ENCODE results near the gene RXFP4.

RXFP4 gene

GRCh38 chr1:155954645-155955044 lies 13.2 kb downstream of the RXFP4 start:
- TF ChIP-seq, protein P1, sequence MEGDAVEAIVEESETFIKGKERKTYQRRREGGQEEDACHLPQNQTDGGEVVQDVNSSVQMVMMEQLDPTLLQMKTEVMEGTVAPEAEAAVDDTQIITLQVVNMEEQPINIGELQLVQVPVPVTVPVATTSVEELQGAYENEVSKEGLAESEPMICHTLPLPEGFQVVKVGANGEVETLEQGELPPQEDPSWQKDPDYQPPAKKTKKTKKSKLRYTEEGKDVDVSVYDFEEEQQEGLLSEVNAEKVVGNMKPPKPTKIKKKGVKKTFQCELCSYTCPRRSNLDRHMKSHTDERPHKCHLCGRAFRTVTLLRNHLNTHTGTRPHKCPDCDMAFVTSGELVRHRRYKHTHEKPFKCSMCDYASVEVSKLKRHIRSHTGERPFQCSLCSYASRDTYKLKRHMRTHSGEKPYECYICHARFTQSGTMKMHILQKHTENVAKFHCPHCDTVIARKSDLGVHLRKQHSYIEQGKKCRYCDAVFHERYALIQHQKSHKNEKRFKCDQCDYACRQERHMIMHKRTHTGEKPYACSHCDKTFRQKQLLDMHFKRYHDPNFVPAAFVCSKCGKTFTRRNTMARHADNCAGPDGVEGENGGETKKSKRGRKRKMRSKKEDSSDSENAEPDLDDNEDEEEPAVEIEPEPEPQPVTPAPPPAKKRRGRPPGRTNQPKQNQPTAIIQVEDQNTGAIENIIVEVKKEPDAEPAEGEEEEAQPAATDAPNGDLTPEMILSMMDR (IDR thresholded peaks at IDR 0.05; ENCODE audit: control insufficient read depth, insufficient read depth, low read depth, low read length, missing control alignments) = no peak
- no peak for DNase-seq (ENCODE audit: low read depth)
- H3K4me3 ChIP-seq (ENCODE audit: control insufficient read depth, low read depth, low read length) = no peak overlapping the region

DNA sequence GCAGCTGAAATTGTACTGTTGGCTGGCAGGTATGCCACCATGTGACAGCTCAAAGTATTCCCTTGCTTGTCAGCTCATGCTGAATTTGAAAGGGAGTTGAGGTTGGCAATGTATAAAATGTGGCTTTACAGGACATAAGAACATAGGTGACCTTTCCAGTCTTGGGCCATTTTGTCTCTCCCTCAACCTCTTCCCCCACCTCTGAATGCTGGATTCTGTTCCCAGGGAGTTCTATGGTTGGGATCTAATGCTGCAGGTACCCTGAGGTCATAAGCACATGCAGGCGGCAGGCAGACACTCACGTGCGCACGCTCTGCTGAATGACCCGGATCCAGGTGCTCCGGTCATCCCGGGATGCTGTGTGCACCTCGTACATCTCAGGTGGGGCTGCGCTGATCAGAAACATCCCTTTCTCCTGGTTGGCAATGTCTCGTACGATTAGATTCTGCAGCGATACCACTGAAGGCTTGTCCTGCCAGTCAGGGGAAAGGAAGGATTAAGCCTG lies 16.0 kb downstream of the RXFP4 start:
- no peak for DNase-seq (ENCODE audit: low read depth)
- TF ChIP-seq, protein P1 (IDR thresholded peaks at IDR 0.05; ENCODE audit: control insufficient read depth, insufficient read depth, low read depth, low read length, missing control alignments) = no peak
- no peak overlapping the region for H3K4me3 ChIP-seq (ENCODE audit: control insufficient read depth, low read depth, low read length)

- TF ChIP-seq, protein P1 (IDR thresholded peaks at IDR 0.05; ENCODE audit: control insufficient read depth, insufficient read depth, low read depth, low read length, missing control alignments) = no peak
- DNase-seq (ENCODE audit: low read depth) = no peak
- H3K4me3 ChIP-seq (ENCODE audit: control insufficient read depth, low read depth, low read length) = no peak overlapping the region
Measured at GRCh38 chr1:155960081-155960745, 18.8 kb downstream of the RXFP4 start.

DNA sequence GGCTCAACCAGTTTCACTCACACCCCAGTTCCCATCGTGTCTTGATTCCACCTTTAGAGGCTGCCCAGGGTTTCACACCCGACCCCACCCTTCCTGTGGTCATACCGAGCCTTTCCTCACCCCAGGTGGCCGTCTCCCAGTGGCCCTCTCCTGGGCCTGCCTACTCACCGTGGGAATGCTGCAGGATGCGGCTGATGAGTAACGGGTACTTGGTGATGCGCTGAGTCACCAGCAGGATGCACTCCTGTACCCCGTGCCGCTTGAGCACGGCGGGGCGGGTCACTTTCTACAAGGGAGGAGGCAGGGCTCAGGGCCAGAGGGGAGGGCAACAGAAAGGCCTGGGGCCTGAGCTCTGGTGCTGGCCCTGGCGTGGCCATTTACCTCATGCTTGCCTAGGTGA lies 20.5 kb downstream of the RXFP4 start:
- H3K4me3 ChIP-seq (ENCODE audit: control insufficient read depth, low read depth, low read length) = no peak overlapping the region
- DNase-seq (ENCODE audit: low read depth) = peak; percentile 83
- TF ChIP-seq, protein P1 (IDR thresholded peaks at IDR 0.05; ENCODE audit: control insufficient read depth, insufficient read depth, low read depth, low read length, missing control alignments) = peak; percentile 53

DNA sequence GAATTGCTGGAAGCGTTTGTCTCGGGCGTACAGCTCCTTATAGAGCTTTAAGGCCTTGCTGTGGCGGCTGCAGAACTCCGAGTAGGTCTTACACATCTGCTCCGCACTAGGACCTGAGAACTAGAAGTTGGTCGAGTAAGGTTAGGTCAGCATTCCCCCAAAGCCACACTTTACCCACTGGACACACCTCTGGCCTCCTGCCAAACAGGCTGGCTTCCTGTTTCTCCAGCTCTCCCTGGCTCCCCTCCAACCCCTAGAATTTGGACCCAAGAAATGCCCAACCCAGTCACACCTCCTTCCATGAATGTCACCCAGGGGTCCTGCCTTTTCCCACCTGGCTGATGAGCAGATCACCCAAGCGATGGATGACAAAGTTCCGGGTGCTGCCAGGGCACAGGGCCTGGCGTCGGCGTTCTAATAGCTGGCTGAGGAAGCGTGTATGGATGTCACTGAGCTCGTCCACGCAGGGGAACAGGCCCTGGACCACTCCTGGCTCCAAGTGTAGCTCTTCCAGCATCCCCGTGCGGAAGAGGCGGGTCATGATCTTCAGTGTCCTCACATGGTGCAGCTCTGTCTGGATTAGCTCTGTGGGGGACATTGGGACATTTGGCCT lies 21.3 kb downstream of the RXFP4 start:
- TF ChIP-seq, protein P1 (IDR thresholded peaks at IDR 0.05; ENCODE audit: control insufficient read depth, insufficient read depth, low read depth, low read length, missing control alignments) = no peak
- no peak overlapping the region for H3K4me3 ChIP-seq (ENCODE audit: control insufficient read depth, low read depth, low read length)
- no peak for DNase-seq (ENCODE audit: low read depth)

GRCh38 chr1:155964193-155964592 lies 22.8 kb downstream of the RXFP4 start:
- TF ChIP-seq, protein P1 (IDR thresholded peaks at IDR 0.05; ENCODE audit: control insufficient read depth, insufficient read depth, low read depth, low read length, missing control alignments) = no peak
- DNase-seq (ENCODE audit: low read depth) = no peak
- H3K4me3 ChIP-seq (ENCODE audit: control insufficient read depth, low read depth, low read length) = no peak overlapping the region

Measured in AG09309 (cell line).